GM21825 (cell line): Measurements from ENCODE around the gene DEFB124.
"Not testable (repeated sequence)": the region's sequence is repeated elsewhere in the genome, so short reads cannot be mapped to it uniquely, and the experiment has no call there.

Source experiments
- ATAC-seq: cut with Tn5 transposase; IDR thresholded peaks from one replicate; pipeline ENCODE4 v1.9.1; 2021; ENCODE audit warnings: mild to moderate bottlenecking, moderate library complexity; ENCODE audit not compliant: unreplicated experiment

Gene DEFB124

DNA sequence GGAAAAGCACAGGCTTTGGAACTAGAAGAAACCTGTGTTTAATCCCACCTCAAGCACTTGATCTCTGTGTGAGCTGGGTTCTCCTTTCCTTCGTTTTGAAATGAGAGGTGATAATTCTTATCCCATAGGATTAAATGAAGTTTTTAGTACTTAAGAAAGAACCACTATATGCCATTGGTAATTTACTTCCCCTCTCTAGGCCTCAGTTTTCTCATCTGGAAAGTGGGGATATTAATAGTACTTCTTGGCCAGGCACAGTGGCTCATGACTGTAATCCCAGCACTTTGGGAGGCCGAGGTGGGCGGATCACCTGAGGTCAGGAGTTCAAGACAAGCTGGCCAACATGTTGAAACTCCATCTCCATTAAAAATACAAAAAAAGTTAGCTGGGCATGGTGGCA lies 14.2 kb upstream of the DEFB124 start:
- no peak for ATAC-seq

DNA sequence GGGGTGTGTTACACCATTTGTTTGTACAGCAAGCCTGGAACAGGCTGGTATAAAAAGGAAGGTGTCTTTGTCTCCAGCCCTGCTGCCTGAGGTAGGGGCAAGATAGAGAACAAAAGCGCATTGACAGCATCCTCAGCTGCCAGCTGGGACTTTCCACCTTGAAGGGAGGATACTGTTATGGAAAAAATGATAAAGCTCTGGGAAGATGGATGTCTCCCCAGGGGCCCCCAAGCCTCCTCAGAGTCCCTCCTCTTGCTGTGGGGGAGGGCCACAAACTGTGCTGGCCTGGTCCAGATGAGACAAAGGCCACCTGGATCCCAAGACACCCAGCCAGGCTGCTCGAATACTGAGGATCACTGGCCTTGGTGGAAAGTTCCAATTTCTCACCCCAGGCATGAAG lies 13.2 kb upstream of the DEFB124 start:
- ATAC-seq = no peak

DNA sequence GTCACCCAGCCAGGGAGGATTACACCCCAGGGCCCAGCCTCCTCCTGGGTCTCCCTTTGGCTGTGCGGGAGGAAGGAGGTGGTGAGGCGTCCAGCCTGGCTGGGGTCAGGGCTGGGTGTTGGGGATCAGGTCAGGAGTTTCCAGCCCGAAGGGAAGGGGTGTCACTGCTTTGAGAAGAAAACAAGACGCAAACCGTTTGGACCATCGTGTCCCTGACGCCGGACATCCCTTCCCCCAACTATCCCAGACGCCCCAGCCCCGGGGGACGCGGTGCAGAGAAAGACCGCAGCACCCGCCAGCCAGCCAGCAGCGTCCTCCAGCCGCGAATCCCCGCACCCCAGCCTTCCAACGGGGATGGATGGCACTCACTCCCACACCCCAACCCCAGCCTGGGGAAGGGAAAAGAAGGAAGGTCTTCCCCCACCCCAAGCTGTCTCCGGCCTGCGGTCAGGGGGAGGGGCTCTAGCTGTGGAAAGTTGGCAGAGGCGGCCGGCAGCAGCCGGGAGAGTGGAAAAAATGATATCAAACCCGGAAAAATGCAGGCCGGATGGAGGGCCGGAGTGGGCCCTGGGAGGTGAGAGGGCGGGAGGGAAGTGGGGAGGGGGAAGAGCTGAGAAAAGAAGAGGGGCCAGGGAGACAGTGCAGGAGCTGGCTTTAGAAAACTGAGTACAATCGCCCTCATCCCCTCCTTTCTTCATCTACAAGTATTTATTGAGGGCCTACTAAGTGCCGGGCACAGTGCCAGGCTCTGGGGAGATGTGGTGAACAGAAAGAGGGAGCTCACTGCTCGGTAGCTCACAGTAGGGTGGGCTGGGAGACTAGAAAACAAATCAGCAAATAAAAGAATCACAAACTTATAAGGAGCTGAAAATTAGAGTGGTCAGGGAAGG lies 10.8 kb upstream of the DEFB124 start:
- no peak for ATAC-seq

DNA sequence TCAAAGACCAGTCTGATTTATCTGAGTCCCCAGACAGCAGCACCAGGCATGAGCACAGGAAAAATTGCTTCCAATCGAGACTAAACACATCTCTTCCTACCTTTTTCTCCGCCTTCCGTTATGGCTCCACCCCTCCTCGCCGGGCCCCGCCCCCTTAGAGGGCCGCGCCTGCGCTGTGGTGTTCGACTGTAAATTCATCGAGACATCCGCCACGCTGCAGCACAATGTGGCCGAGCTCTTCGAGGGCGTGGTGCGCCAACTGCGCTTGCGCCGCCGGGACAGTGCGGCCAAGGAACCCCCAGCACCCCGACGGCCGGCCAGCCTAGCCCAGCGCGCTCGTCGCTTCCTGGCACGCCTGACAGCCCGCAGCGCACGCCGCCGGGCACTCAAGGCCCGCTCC lies 9.1 kb upstream of the DEFB124 start:
- no peak for ATAC-seq

DNA sequence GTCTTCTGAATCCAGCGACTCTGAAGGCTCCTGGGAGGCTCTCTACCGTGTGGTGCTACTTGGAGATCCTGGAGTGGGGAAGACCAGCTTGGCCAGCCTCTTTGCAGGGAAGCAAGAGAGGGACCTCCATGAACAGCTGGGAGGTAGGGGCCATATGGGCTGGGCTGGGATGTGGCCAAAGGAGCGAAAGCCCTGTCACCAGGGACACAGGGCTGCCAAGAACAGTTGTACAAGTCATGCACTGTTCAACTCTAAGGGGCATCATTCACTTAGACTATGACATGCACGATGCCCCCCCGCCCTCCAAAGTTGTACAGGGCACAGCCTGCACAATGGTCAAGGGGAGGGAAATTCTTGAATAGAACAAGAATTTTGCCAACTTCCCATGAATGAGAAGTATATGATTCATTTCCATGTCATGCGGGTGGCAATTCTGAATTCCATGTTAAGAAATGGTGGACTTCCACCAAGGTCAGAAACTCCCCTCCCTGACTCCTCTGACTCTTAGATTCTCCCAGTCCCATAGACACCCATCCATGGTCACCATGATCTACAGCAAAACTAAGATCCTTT lies 1.8 kb upstream of the DEFB124 start:
- ATAC-seq = no peak

DNA sequence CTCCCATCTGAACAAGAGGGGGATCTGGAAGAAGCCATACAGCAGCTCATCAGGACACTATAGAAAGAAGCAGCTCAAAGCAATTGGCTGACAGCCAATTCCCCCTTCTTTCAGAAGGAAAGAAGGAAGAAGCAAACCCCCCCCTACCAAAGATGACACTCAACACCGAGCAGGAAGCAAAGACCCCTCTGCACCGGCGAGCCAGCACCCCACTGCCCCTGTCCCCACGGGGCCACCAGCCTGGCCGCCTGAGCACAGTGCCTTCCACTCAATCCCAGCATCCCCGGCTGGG lies 1.3 kb upstream of the DEFB124 start:
- no peak for ATAC-seq

DNA sequence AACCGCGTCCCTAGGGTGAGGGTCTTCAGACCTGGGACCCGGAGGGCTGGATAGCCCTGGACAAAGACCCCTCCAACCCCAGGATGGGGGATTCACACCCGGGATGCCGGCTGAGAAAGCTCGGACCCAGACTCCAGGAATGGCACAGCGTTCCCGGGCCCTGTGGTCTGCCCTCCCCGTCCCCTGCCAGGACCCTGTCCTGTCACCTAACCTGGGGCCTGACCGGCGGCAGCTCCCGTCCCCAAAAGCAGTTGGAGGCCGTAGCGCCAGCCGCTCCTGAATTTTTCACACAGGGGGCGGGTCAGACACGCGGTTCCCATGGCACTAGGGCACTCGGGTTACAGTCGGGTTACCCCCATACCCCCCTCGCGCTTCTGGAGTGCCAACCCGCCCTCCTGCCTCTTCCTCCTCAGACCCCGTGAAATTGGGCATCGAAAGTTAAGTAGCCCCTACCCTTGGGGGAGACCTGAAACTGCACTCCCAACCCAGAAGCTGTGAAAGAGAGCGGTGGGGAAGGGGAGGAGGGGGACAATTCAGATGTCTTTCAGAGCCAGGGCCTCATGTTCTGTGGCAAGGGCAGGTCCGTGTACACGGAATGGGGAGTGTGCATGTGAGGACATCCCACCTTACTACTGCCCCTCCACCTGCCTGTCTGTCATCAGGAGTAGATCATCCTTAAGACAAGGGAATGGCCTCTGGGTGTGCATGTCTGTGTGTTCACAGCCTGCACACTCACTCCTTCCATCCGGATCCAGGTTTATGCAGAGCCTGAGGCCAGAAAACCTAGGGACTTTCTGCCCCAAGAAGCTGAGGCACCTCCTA lies 756 bp upstream of the DEFB124 start:
- no peak for ATAC-seq

DNA sequence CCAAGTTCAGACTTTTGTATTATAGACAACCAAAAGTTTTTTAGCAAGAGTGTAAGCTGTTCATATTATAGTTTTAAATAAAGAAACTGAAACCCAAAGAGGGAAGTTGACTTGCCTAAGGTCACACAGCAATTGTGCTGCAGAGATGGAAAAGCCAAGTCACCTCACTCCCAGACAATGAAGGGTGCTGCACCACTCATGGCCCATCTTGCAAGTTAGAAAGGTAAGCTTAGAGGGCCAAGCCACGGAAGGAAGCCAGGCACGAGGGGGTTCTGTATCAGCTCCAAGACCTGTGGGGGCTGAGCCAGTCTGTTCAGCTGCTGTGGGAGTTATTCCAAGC lies 860 bp downstream of the DEFB124 start:
- ATAC-seq = peak; percentile 60

DNA sequence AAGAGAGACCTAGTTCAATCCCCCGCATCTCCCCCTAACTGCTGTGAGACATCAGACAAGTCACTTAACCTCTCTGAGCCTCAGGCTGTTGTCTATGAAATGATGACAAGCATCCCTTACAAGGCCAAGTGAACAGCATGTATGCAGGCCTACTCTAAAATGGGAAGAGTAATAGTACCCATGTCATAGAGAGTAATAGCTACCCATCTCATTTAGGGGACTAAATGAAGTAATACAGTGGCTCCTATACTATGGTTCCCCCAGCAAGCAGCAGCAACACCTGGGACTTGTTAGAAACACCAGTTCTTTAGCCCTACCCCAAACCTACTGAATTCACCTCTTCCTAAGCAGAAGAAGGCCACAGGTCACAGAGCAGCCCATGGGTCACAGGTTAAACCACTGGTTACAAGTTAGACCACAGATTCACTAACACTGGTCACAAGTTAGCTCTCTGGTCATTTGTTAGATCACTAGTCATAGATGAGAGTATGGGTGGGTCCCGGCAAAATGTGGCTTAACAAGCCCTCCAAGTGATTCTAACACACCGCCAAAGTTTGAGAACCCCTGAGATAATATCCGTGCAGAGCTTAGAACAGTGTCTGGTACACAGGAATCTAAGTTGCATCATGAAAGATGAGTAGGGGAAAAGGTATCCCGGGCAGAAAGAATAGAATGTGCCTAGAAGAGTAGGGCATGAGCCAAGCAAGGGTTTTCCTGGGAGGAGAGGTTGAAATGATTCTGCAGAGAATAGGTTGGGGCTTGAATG lies 1.4 kb downstream of the DEFB124 start:
- ATAC-seq = peak; percentile 18

DNA sequence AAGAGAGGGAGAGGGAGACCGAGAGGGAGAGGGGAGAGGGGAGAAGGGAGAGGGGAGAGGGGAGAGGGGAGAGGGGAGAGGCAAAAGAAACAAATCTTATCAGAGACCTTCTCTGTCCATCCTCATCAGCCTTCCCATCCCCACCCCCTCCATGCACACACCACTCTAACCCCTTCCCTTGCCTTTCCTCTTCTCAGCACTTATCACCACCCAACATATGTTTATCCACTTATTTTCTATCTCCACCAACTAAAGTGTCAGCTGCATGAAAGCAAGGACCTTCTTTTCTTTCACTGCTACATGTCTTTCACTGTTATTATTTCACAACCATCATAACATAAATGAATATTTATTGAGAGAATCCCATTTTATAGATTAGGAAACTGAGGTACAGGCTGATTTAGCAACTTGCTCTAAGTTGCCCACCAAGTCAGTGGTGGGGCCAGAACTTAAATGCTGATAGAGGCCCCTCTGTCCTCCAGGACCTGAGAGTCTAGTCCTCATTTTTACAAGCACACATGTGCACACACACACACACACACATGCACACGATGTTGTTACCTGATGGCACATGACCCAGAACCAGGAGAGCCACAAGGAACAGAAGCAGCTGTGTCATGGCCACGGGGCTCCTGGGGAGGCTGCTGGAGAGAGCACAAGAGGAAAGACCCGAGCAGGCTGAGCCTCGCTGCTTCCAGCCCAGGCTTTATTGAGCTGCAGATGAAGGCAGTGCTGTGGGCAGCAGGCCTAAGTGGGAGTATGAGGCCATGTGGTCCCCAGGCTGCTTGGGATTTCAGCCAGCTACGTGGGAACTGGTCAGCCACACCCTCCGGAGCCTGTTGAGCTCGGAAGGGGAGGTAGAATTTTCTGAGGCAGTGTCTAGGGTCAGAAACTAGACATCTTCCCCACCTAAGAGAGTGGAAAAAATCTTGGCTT lies 2.3 kb downstream of the DEFB124 start:
- ATAC-seq = no peak

DNA sequence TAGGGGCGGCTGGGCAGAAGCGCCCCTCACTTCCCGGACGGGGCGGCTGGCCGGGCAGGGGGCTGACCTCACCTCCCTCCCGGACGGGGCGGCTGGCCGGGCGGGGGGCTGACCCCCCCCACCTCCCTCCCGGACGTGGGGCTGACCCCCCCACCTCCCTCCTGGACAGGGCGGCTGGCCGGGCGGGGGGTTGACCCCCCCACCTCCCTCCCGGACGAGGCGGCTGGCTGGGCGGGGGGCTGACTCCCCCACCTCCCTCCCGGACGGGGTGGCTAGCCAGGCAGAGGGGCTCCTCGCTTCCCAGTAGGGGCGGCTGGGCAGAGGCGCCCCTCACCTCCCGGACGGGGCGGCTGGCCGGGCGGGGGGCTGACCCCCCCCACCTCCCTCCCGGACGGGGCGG lies 4.0 kb downstream of the DEFB124 start:
- ATAC-seq = not testable (repeated sequence)

DNA sequence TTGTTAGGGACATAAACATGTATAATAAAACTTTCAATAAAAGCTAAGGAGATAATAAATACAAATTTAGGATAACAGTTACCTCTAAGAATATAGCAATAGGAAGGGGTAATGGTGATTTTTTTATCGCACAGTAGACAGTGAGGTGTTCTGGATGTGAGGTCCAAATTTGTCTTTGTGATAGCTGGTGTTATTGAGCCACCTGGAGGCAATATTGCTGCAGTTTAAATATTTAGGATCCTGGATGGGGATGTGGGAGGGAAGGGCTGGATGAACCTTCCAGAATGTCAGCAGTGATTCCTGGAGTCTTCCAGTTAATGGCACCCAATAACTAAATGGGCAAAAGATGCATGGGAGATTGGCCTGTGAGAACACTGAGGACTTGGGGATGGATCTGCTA lies 20.6 kb downstream of the DEFB124 start:
- ATAC-seq = no peak

DNA sequence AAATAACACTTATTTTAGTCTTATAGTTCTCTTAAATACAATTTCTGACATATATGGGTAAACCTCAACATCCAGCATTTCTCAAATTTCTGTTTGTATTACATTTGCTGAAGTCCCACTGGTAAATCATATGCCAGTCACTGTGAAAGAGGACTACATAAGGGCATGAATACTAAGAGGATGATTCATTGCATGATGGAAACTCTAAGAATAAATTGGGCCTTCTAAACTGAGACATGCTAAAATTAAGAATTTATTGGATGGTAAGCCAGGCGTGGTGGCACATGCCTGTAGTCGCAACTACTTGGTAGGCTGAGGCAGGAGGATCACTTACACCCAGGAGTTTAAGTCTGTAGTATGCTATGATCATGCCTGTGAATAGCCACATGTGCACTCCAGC lies 22.4 kb downstream of the DEFB124 start:
- ATAC-seq = no peak

DNA sequence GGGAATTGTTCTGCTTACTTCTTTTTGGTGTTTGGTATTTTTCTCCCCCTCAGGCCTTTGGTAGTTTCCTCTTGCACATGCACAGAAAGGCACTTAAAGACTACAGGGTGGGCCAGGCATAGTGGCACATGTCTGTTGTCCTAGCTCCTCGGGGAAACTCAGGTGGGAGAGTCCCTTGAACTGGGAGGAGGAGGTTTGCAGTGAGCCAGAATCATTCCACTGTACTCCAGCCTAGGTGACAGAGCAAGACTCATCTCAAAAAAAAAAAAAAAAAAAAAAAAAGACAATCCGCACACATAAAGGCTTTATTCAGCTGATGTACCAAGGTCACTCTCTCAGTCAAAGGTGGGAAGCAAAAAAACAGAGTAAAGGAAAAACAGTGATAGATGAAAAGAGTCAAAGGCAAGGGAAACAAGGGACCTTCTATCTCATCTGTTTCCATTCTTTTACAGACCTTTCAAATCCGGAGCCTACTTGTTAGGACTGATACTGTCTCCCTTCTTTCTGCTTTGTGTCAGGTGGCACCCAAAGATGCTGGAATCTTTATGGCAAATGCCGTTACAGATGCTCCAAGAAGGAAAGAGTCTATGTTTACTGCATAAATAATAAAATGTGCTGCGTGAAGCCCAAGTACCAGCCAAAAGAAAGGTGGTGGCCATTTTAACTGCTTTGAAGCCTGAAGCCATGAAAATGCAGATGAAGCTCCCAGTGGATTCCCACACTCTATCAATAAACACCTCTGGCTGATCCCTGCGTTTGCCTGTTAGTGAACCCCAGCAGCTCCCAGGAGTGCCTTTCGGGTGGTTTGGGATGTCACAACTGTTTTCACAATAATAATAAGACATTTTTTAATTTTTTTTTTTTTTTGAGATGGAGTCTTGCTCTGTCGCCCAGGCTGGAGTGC lies 25.2 kb downstream of the DEFB124 start:
- ATAC-seq = no peak

DNA sequence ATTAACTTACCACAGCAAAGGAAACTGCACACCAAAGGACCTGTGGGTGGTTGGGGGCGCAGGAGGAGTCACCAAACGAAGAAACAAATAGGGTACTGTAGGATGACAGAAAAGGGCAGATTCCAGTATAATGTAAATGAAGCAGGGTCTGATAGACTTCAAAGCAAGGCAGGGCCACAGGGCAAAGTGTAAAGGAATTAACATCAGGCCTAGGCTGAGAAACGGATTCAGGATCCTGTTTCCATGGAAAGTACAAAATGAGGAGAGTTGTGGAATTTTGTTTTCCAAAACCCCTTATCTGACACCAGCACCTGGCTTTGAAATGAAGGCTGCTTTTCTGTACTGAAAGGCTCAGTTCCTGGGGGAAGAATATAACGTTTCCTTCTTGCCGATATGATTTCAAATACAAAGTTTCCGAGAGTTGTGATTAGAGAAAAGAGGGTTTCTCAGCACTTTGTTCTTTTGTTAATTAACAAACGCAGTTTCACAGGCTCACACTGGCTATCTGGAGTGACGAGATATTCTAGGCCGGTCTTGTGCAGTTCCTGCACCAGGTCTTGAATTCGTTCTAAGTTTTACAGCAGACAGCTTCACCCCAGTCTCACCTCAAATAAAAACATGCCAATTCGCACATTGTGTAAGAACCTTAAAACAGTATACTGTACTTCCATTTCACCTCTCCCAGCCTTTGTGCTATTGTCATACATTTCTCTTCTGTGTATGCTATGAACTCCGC lies 28.7 kb downstream of the DEFB124 start:
- ATAC-seq = no peak

DNA sequence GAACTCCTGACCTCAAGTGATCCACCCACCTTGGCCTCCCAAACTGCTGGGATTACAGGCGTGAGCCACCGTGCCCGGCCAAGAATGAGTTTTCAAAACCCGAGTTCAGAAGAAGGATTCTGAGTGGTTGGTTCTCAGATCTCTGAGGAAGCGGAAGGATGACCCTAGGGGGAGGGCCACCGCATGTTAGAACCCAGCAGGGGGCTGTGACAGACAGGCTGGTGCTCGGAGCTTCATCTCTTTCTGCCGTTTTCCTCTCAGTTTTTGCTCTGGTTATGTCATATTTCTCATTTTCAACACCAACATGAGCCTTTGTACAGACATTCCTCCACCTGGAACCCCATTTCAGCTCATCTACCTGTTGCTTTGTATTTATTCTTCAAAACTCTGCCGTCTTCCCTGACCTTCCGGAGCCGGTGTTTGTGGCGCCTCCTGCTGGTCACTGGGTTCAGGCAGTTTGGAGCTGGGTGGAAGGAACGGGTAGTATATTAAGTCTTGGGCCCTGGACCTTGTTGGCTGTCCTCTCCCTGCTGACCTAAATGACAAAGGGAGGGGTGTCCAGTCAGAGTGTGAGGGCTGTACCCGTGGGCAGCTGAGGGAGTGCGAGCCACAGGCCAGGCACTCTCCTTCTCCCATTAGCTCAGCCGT lies 34.8 kb downstream of the DEFB124 start, which contains the start of gene DEFB123:
Gene DEFB123 (plus strand): TSS at position 621 of the 648 bp plus-strand sequence. CDS start 67 bp downstream, outside the sequence.
- no peak for ATAC-seq

DNA sequence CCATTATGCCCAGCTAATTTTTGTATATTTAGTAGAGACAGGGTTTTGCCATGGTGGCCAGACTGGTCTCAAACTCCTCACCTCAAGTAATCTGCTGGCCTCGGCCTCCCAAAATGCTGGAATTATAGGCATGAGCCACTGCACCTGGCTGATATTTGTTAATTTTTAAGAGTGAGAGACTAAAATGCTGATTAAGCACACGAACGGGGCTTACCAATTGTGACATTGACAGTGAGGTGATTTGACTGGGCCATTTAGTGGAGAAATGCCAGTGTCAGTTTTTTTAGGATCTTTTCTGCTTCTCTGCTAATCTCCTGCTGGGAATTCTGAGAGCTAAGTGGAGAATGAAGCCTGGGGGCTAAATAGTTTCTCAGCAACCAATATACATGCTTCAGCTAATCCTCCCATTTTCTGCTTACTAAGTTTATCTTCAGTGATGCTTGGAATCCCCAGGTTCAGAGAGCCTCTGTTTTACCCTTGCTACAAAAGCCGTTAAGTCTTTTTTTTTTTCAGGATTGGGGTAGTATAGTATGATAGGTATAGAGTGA lies 44.3 kb downstream of the DEFB124 start:
- ATAC-seq = no peak

DNA sequence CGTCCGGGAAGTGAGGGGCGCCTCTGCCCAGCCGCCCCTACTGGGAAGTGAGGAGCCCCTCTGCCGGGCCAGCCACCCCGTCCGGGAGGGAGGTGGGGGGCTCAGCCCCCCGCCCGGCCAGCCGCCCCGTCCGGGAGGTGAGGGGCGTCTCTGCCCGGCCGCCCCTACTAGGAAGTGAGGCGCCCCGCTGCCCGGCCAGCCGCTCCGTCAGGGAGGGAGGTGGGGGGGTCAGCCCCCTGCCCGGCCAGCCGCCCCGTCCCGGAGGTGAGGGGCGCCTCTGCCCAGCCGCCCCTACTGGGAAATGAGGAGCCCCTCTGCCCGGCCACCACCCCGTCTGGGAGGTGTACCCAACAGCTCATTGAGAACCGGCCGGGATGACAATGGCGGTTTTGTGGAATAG lies 47.4 kb downstream of the DEFB124 start:
- ATAC-seq = not testable (repeated sequence)
